GM23248 (cell line): ENCODE measurements around the gene MYH11.

Experiments
- EZH2 ChIP-seq: fragments of 200-600 bp; sonication (generic); IDR thresholded peaks from 2 replicates; pipeline ENCODE4 v1.6.1; 2018; ENCODE audit warnings: antibody characterized with exemption, mild to moderate bottlenecking; ENCODE audit not compliant: insufficient read depth, poor library complexity, severe bottlenecking
- EZH2phosphoT487 ChIP-seq: fragments of 200-600 bp; sonication (generic); IDR thresholded peaks from 2 replicates; pipeline ENCODE4 v1.6.1; 2018; ENCODE audit warnings: antibody characterized with exemption, moderate library complexity, mild to moderate bottlenecking, low read depth; ENCODE audit not compliant: insufficient read depth

DNA sequence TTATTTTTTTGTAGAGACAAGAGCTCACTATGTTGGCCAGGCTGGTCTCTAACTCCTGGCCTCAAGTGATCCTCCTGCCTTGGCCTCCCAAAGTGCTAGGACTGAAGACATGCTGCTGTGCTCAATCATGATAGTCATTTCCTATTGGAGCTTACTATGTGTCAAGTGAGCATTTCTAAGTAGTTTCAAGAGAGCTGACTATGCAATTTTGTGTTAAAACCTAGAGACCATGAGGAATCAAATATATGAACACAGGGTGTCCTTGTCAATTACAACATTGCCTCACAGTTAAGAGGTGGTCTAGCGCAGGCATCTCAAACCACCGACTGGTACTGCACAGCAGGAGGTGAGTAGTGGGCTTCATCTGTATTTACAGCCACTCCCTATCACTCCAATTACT, 37.8 kb downstream of the MYH11 start:
- TF ChIP-seq EZH2 (no peak), EZH2phosphoT487 (no peak)
